IMR-90 (cell line): ENCODE results near the gene TTLL11. TPM values are rescaled to one million over a fixed set of nuclear protein-coding genes. Genes with fewer than 3 reads are reported as not detected.

Experiments
- ATAC-seq: fragments of 200-7000 bp; cut with Tn5 transposase; 2 replicates; pipeline ENCODE4 v1.9.1; 2020; ENCODE audit warnings: low read depth, mild to moderate bottlenecking, moderate library complexity
- BruUV-seq: library from RNA; stranded (reverse); fragments of 400-500 nt; replicated peaks from 2 replicates; lab custom pipeline; 2021; lab: Mats Ljungman, UMichigan
- CTCF ChIA-PET: fragments of 300-600 bp; formaldehyde crosslinking; extraction: SDS; loops from one replicate; lab custom pipeline; 2021; ENCODE audit warnings: antibody characterized with exemption; lab: Yijun Ruan, JAX
- POLR2A ChIA-PET: fragments of 300-600 bp; sonication (Branson Sonifier 250); formaldehyde crosslinking; loops from one replicate; lab custom pipeline; 2022; ENCODE audit warnings: antibody characterized with exemption; ENCODE audit not compliant: unreplicated experiment; lab: Charles Lee
- DNase-seq: peaks from one replicate; pipeline ENCODE4 v3.0.0; 2013
- H2AFZ ChIP-seq: replicated peaks from 2 replicates; pipeline ENCODE3; 2013; ENCODE audit warnings: low read length, mild to moderate bottlenecking; ENCODE audit not compliant: poor library complexity
- H2AK5ac ChIP-seq: 2 replicates; pipeline ENCODE4 v1.6.1; 2013; ENCODE audit warnings: low read depth, low read length, inconsistent platforms
- H2AK9ac ChIP-seq: replicated peaks from 2 replicates; pipeline ENCODE3; 2013; ENCODE audit warnings: mild to moderate bottlenecking, low read depth, low read length, moderate library complexity; ENCODE audit not compliant: poor library complexity
- H2BK120ac ChIP-seq: 2 replicates; pipeline ENCODE4 v1.6.1; 2013; ENCODE audit warnings: low read depth, low read length, inconsistent platforms
- H2BK15ac ChIP-seq: 3 replicates; pipeline ENCODE4 v1.6.1; 2013; ENCODE audit warnings: low read depth, low read length, inconsistent platforms
- H2BK20ac ChIP-seq: 2 replicates; pipeline ENCODE4 v1.6.1; 2013; ENCODE audit warnings: low read depth, mild to moderate bottlenecking, inconsistent platforms, low read length, moderate library complexity
- H2BK5ac ChIP-seq: 2 replicates; pipeline ENCODE4 v1.6.1; 2013; ENCODE audit warnings: mild to moderate bottlenecking, low read depth, low read length, inconsistent platforms; ENCODE audit not compliant: poor library complexity, severe bottlenecking
- H3K14ac ChIP-seq: replicated peaks from 2 replicates; pipeline ENCODE4 v1.6.1; 2013; ENCODE audit warnings: low read depth, low read length, inconsistent platforms
- H3K18ac ChIP-seq: 2 replicates; pipeline ENCODE4 v1.6.1; 2013; ENCODE audit warnings: low read depth, low read length, control low read depth
- H3K23ac ChIP-seq: 2 replicates; pipeline ENCODE4 v1.6.1; 2013; ENCODE audit warnings: low read depth, low read length, inconsistent platforms
- H3K27ac ChIP-seq: 2 replicates; pipeline ENCODE4 v1.5.1; 2013; ENCODE audit warnings: mild to moderate bottlenecking, control low read depth, low read length; ENCODE audit not compliant: insufficient read depth
- H3K27me3 ChIP-seq: 2 replicates; pipeline ENCODE4 v1.6.1; 2013; ENCODE audit warnings: low read length; ENCODE audit not compliant: control insufficient read depth, insufficient read depth
- H3K36me3 ChIP-seq: 2 replicates; pipeline ENCODE4 v1.6.1; 2013; ENCODE audit warnings: low read length, mixed read lengths; ENCODE audit not compliant: control insufficient read depth, insufficient read depth
- H3K4ac ChIP-seq: 2 replicates; pipeline ENCODE4 v1.6.1; 2013; ENCODE audit warnings: low read depth, low read length, inconsistent platforms
- H3K4me1 ChIP-seq: 2 replicates; pipeline ENCODE4 v1.6.1; 2013; ENCODE audit warnings: low read length, mixed read lengths; ENCODE audit not compliant: control insufficient read depth, insufficient read depth
- H3K4me2 ChIP-seq: 2 replicates; pipeline ENCODE4 v1.6.1; 2013; ENCODE audit warnings: low read depth, mild to moderate bottlenecking, control low read depth, low read length, moderate library complexity
- H3K4me3 ChIP-seq: 2 replicates; pipeline ENCODE4 v1.5.1; 2013; ENCODE audit warnings: low read depth, mild to moderate bottlenecking, control low read depth, low read length, moderate library complexity; ENCODE audit not compliant: insufficient read depth
- H3K56ac ChIP-seq: 2 replicates; pipeline ENCODE4 v1.6.1; 2013; ENCODE audit warnings: low read length, inconsistent platforms; ENCODE audit not compliant: insufficient read depth; ENCODE audit errors: extremely low read depth
- H3K79me1 ChIP-seq, 2 experiments: 2 replicates each; pipeline ENCODE4 v1.6.1; 2013; ENCODE audit warnings: low read length in 2 of 2, inconsistent platforms in 1 of 2, low read depth in 1 of 2
- H3K9ac ChIP-seq: 2 replicates; pipeline ENCODE4 v1.6.1; 2013; ENCODE audit warnings: low read depth, low read length, control low read depth
- H3K9me1 ChIP-seq: 2 replicates; pipeline ENCODE4 v1.6.1; 2013; ENCODE audit warnings: low read length, inconsistent platforms; ENCODE audit not compliant: insufficient read depth
- H3K9me3 ChIP-seq: 2 replicates; pipeline ENCODE4 v1.6.1; 2013; ENCODE audit warnings: low read length; ENCODE audit not compliant: control insufficient read depth, insufficient read depth
- H4K20me1 ChIP-seq: 2 replicates; pipeline ENCODE4 v1.6.1; 2013; ENCODE audit warnings: low read length, inconsistent platforms; ENCODE audit not compliant: insufficient read depth
- H4K5ac ChIP-seq: 2 replicates; pipeline ENCODE4 v1.6.1; 2013; ENCODE audit warnings: mild to moderate bottlenecking, low read depth, low read length, control low read depth
- H4K8ac ChIP-seq, 2 experiments: 2 replicates each; pipeline ENCODE4 v1.6.1; 2013; ENCODE audit warnings: low read depth in 2 of 2, low read length in 2 of 2, control low read depth in 1 of 2, inconsistent platforms in 1 of 2
- H4K91ac ChIP-seq: 2 replicates; pipeline ENCODE4 v1.6.1; 2013; ENCODE audit warnings: low read depth, low read length, inconsistent platforms; ENCODE audit not compliant: insufficient read depth
- CEBPB ChIP-seq: IDR thresholded peaks from 2 replicates; pipeline ENCODE4 v1.6.1; 2012; ENCODE audit warnings: low read depth, low read length, improper control_type of control experiment
- FOS ChIP-seq: fragments of 150-350 bp; IDR thresholded peaks from 2 replicates; pipeline ENCODE4 v1.6.1; 2016; ENCODE audit warnings: low read depth, low read length
- RCOR1 ChIP-seq: IDR thresholded peaks from 2 replicates; pipeline ENCODE4 v1.6.1; 2012; ENCODE audit warnings: mild to moderate bottlenecking, low read length, improper control_type of control experiment; ENCODE audit not compliant: insufficient replicate concordance
- WGBS, 2 experiments: methylation state at CpG; one replicate each; pipeline versions ENCODE4 v1.1.5 to v1.1.7; 2013; ENCODE audit warnings: missing lambda C conversion rate in 2 of 2; ENCODE audit not compliant: insufficient read length in 1 of 2; ENCODE audit errors: extremely low coverage in 2 of 2; 5-methylcytosine and 5-hydroxymethylcytosine counted together
- dilution Hi-C: fragments of 300-500 bp; cut with HindIII; formaldehyde crosslinking; loops from one replicate; pipeline ENCODE4 v1.14.3; 2018; ENCODE audit warnings: low sequenced_read_pairs; ENCODE audit not compliant: unreplicated experiment
- in situ Hi-C: fragments of 300-500 bp; cut with MboI; formaldehyde crosslinking; loops from 3 replicates; pipeline ENCODE4 v1.14.3; 2019; ENCODE audit warnings: low sequenced_read_pairs, inconsistent platforms, mixed read lengths
- intact Hi-C: fragments of 100-400 bp; cut with micrococcal nuclease; formaldehyde crosslinking; loops from 2 replicates; pipeline ENCODE4 v1.10.0; 2022
- polyA plus RNA-seq, 3 experiments: library from polyadenylated mRNA; depleted of rRNA; stranded (reverse); fragments of >200 nt; gene quantifications; 2 replicates each; pipeline ENCODE4 v1.2.3, GENCODE V29; 2012; ENCODE audit warnings: low replicate concordance in 1 of 3
- total RNA-seq: library from RNA; depleted of rRNA; stranded (reverse); fragments of >200 nt; gene quantifications from 2 replicates; pipeline ENCODE4 v1.2.3, GENCODE V29; 2012

TTLL11 gene
- total and polyA plus RNA-seq, 2 of the 4 experiments (the other 2 are of a cell fraction): 2.0 to 4.6 TPM

DNA sequence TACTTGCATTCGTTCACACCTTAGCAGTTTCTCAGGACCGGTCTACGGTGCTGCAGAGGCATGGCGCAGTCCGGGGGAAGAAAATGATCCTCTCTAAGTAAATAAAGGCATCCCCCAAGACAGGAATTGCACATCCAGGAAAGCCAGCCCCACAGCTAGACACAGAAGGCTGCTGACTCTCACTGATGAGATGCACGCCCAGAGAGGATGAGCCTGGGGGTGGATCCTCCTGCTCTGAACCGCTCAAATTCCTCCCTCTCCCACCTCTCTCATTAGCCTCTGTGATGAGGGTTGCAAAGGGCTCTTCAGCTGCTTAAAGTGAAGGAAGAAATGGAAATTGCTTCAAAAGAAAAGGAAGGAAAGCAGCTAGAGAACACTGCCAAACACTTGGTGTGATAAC is 132.4 kb downstream of the TTLL11 start:
- Histone ChIP-seq H3K27ac (no peak overlapping the region), H2AK5ac (peak overlapping the region; percentile 46; the same call in 1 of the 2 replicates), H3K14ac (no peak overlapping the region), H3K9me3 (no peaks in the 10 kb centered on the region), H3K9ac (no peak overlapping the region), H2AFZ (no peak overlapping the region), H4K5ac (no peak overlapping the region), H3K9me1 (peaks cover 14% of the 10 kb centered on the region), H2BK120ac (peak overlapping the region; percentile 17; the same call in 1 of the 2 replicates), H3K36me3 (no peaks in the 10 kb centered on the region), H3K27me3 (no peaks in the 10 kb centered on the region), H3K23ac (no peak overlapping the region), H2BK20ac (no peak overlapping the region), H3K4me2 (no peak overlapping the region), H4K20me1 (no peaks in the 10 kb centered on the region), H3K56ac (no peak overlapping the region), H3K4me1 (peaks cover 4% of the 10 kb centered on the region), H2BK15ac (no peak overlapping the region), H2AK9ac (peak overlapping the region; percentile 58), H3K79me1 (peaks cover 0 to 36% of the 10 kb centered on the region in 2 experiments; a peak in 2 of 4 replicates), H3K4ac (0 out of 2 replicates have a peak overlapping the region, but pooled peaks have one; percentile 18), H2BK5ac (no peak overlapping the region), H3K18ac (no peak overlapping the region), H4K8ac (no peak overlapping the region), H3K4me3 (no peak overlapping the region), H4K91ac (no peak overlapping the region)
- DNase-seq (no peak), ATAC-seq (no peak)
- ChIA-PET POLR2A (no interaction called here), CTCF (no interaction called here)
- intact Hi-C loops (no loop called here), in situ Hi-C loops (no loop called here), dilution Hi-C loops (no loop called here)
- TF ChIP-seq CEBPB: no peak
- no peak for TF ChIP-seq FOS
- no peak for TF ChIP-seq RCOR1
- no TSS peak for BruUV-seq
- 100% methylated on average over 1 of the region's 7 CpGs; no CpG with 5 or more reads in 1 of the 2 experiments for WGBS, 2 experiments
